Activated T-cell treated with anti-CD3 and anti-CD28 coated beads, Interleukin-2, amount 50 U/mL, for 4 hours (primary cell): ENCODE data around the gene CCDC3. TPM values are rescaled to one million over a fixed set of nuclear protein-coding genes. Genes with fewer than 3 reads are reported as not detected.

Experiments
- ATAC-seq, 2 donors: fragments of 200-7000 bp; cut with Tn5 transposase; one replicate each; pipeline ENCODE4 v1.10.0; 2021
- DNase-seq: peaks from one replicate; pipeline ENCODE4 v3.0.0-alpha.2; 2020
- H3K27me3 Mint-ChIP-seq: one replicate; pipeline ENCODE4 v1.8.0; 2021; ENCODE audit warnings: low read depth, mixed read lengths
- H3K36me3 Mint-ChIP-seq: one replicate; pipeline ENCODE4 v1.8.0; 2022; ENCODE audit warnings: mixed read lengths; ENCODE audit not compliant: insufficient read depth
- H3K4me1 Mint-ChIP-seq: one replicate; pipeline ENCODE4 v1.8.0; 2021; ENCODE audit warnings: low read depth, mixed read lengths
- H3K4me3 Mint-ChIP-seq: one replicate; pipeline ENCODE4 v1.8.0; 2021; ENCODE audit warnings: mild to moderate bottlenecking, moderate library complexity, mixed read lengths
- H3K9me3 Mint-ChIP-seq: one replicate; pipeline ENCODE4 v1.8.0; 2021; ENCODE audit warnings: mixed read lengths
- total RNA-seq, 3 donors: library from RNA; stranded (reverse); gene quantifications; one replicate each; pipeline ENCODE4 v1.2.1, GENCODE V29; 2021

Gene CCDC3
- total RNA-seq, 3 donors from 2014 or later, result 0.08 to 0.16 (median 0.10) TPM

DNA sequence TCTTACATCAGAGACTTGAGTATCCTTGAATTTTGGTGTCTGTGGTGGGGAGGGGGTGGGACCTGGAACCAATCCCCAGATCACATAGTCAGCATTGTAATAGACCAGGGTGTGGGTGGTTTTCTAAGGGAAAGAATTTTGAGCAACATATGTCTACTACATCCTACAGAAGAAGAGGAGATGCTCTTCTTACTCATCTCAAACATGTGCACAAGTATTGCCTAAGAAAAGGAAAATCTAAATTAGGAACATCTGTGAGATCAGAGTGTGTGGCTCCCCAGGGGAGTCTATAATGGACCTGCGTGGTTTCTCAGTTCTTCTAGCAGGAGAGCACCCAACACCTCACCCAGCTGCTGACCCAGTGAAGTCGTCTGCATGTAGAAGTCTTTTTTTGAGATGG lies 148.8 kb downstream of the CCDC3 start:
- Mint-ChIP-seq H3K36me3 (no peaks in the 10 kb centered on the region), H3K4me3 (no peak overlapping the region), H3K27me3 (peaks cover 26% of the 10 kb centered on the region), H3K4me1 (peaks cover 3% of the 10 kb centered on the region), H3K9me3 (no peaks in the 10 kb centered on the region)
- no peak for ATAC-seq
- DNase-seq, result no peak

- DNase-seq (no peak), ATAC-seq (peak; percentile 18 to 25)
- H3K9me3 Mint-ChIP-seq, result no peaks in the 10 kb centered on the region
- no peaks in the 10 kb centered on the region for H3K36me3 Mint-ChIP-seq
- peaks cover 31% of the 10 kb centered on the region for H3K27me3 Mint-ChIP-seq
- peaks cover 3% of the 10 kb centered on the region for H3K4me1 Mint-ChIP-seq
- H3K4me3 Mint-ChIP-seq, result no peak overlapping the region
These were observed 152.0 kb downstream of the CCDC3 start for GRCh38 chr10:12849319-12850181.

- DNase-seq, result no peak
- H3K27me3 Mint-ChIP-seq, result peaks cover 34% of the 10 kb centered on the region
- no peak overlapping the region for H3K4me3 Mint-ChIP-seq
- peaks cover 3% of the 10 kb centered on the region for H3K4me1 Mint-ChIP-seq
- ATAC-seq, result no peak
- no peaks in the 10 kb centered on the region for H3K36me3 Mint-ChIP-seq
- H3K9me3 Mint-ChIP-seq, result no peaks in the 10 kb centered on the region
These were observed 152.9 kb downstream of the CCDC3 start for GRCh38 chr10:12848439-12849173.

- ATAC-seq (no peak), DNase-seq (no peak)
- peaks cover 33% of the 10 kb centered on the region for H3K27me3 Mint-ChIP-seq
- no peak overlapping the region for H3K4me3 Mint-ChIP-seq
- no peaks in the 10 kb centered on the region for H3K9me3 Mint-ChIP-seq
- peaks cover 3% of the 10 kb centered on the region for H3K4me1 Mint-ChIP-seq
- no peaks in the 10 kb centered on the region for H3K36me3 Mint-ChIP-seq
These were observed 154.0 kb downstream of the CCDC3 start for GRCh38 chr10:12847361-12847975.

DNA sequence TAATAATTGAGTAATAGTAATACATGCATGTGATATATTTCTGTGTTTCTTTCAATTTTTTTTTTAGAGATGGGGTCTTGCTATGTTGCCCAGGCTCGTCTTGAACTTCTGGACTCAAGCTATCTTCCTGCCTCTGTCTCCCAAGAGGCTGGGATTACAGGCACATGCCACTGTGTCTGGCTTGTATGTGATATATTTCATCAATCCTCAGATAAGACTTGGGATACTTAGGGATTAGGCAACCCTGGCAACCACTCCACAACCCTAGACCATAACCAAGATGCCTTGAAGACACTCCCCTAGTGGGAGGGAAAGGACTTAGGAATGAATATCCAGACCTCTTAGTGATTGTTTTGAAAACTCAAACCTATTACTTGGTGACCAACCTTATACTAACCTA lies 154.8 kb downstream of the CCDC3 start:
- H3K36me3 Mint-ChIP-seq, result no peaks in the 10 kb centered on the region
- H3K4me1 Mint-ChIP-seq, result peaks cover 3% of the 10 kb centered on the region
- no peak for ATAC-seq
- H3K4me3 Mint-ChIP-seq, result no peak overlapping the region
- no peak for DNase-seq
- no peaks in the 10 kb centered on the region for H3K9me3 Mint-ChIP-seq
- H3K27me3 Mint-ChIP-seq, result peaks cover 30% of the 10 kb centered on the region

Other genes starting within 250 kb of the CCDC3 start
- gene OPTN, start 98.5 kb upstream of the CCDC3 start, total RNA-seq, result 10 to 100 TPM; 14.6 to 29.0 (median 16.2) TPM
- 10 to 100 TPM; 39.3 to 66.9 (median 55.4) TPM for gene MCM10, start 159.8 kb upstream of the CCDC3 start, total RNA-seq
- gene UCMA, start 232.7 kb upstream of the CCDC3 start, total RNA-seq, result not detected